Gastroesophageal sphincter (tissue), 4 donors: ENCODE measurements around the gene MEPE. TPM values are rescaled to one million over a fixed set of nuclear protein-coding genes. Genes with fewer than 3 reads are reported as not detected.
A peak's percentile ranks its signal among the peaks of the same experiment; 100 is the strongest.

Experiments
- ATAC-seq: fragments of 150-250 bp; one replicate; pipeline ENCODE4 v1.9.1; 2016; ENCODE audit warnings: mild to moderate bottlenecking, moderate library complexity
- H3K27ac ChIP-seq, 4 donors: fragments of 200-600 bp; sonication (generic) in 3 of 4; 1 replicate in 3 of 4; 2 replicates in 1 of 4; pipeline ENCODE4 v1.5.1; 2016 to 2019
- H3K27me3 ChIP-seq: fragments of 200-600 bp; sonication (generic); one replicate; pipeline ENCODE4 v1.5.1; 2019
- H3K36me3 ChIP-seq, 2 donors: fragments of 200-600 bp; sonication (generic); one replicate each; pipeline ENCODE4 v1.5.1; 2019; ENCODE audit warnings: control low read depth in 1 of 2
- H3K4me1 ChIP-seq, 3 donors: fragments of 200-600 bp; sonication (generic); 1 replicate in 2 of 3; 2 replicates in 1 of 3; pipeline ENCODE4 v1.5.1; 2016 to 2019; ENCODE audit warnings: control low read depth in 2 of 3
- H3K4me3 ChIP-seq, 2 donors: fragments of 200-600 bp; sonication (generic); one replicate each; pipeline ENCODE4 v1.5.1; 2019; ENCODE audit warnings: mild to moderate bottlenecking in 1 of 2, moderate library complexity in 1 of 2
- H3K9me3 ChIP-seq, 3 donors: fragments of 200-600 bp; sonication (generic); one replicate each; pipeline ENCODE4 v1.5.1; 2017 to 2019; ENCODE audit warnings: control low read depth in 2 of 3
- CTCF ChIP-seq, 4 experiments: fragments of 200-600 bp in 2 of 4; fragments of 450-650 bp in 2 of 4; sonication (generic) in 1 of 4; IDR thresholded peaks; one replicate each; pipeline ENCODE4 v1.5.1; 2017 to 2019; ENCODE audit warnings: antibody characterized with exemption in 4 of 4, mild to moderate bottlenecking in 2 of 4, moderate library complexity in 2 of 4
- EP300 ChIP-seq: sonication (generic); formaldehyde crosslinking; IDR thresholded peaks from one replicate; pipeline ENCODE4 v1.6.1; 2017; ENCODE audit warnings: antibody characterized with exemption, mild to moderate bottlenecking
- POLR2A ChIP-seq, 2 donors: fragments of 450-650 bp; IDR thresholded peaks; one replicate each; pipeline ENCODE4 v1.6.1; 2017; ENCODE audit warnings: antibody characterized with exemption in 2 of 2, mild to moderate bottlenecking in 2 of 2, moderate library complexity in 1 of 2
- POLR2AphosphoS5 ChIP-seq: sonication (generic); formaldehyde crosslinking; IDR thresholded peaks from one replicate; pipeline ENCODE4 v1.6.1; 2017; ENCODE audit warnings: antibody characterized with exemption
- WGBS, 2 donors: methylation state at CpG; one replicate each; pipeline ENCODE4 v1.1.5; 2018; ENCODE audit warnings: low coverage in 1 of 2; 5-methylcytosine and 5-hydroxymethylcytosine counted together
- total RNA-seq, 4 donors: library from RNA; depleted of rRNA; stranded (reverse); fragments of >200 nt; gene quantifications; one replicate each; pipeline ENCODE4 v1.1.0, GENCODE V29; 2016

Gene MEPE
- total RNA-seq, 4 donors from 2014 or later: not detected

GRCh38 chr4:87853108-87853507 lies 20.3 kb downstream of the MEPE start:
- TF ChIP-seq CTCF (IDR thresholded peaks at IDR 0.05) (peak; percentile 13 to 57 (median 44)), EP300 (no peak)
- H3K36me3 ChIP-seq: no peaks in the 10 kb centered on the region
- H3K27ac ChIP-seq: no peak overlapping the region
- no peaks in the 10 kb centered on the region for H3K9me3 ChIP-seq
- 0 to 1% methylated on average over 3 of the region's 3 CpGs for WGBS, 2 donors
- H3K4me1 ChIP-seq: peaks cover 0 to 15% (median 0%) of the 10 kb centered on the region in 3 donors
- H3K4me3 ChIP-seq: no peak overlapping the region
- no peaks in the 10 kb centered on the region for H3K27me3 ChIP-seq
- no peak for ATAC-seq

GRCh38 chr4:87853891-87854290 lies 21.1 kb downstream of the MEPE start:
- Histone ChIP-seq H3K27ac (no peak overlapping the region), H3K9me3 (no peaks in the 10 kb centered on the region), H3K27me3 (no peaks in the 10 kb centered on the region), H3K36me3 (no peaks in the 10 kb centered on the region), H3K4me1 (peaks cover 0 to 9% (median 0%) of the 10 kb centered on the region in 3 donors), H3K4me3 (no peak overlapping the region)
- TF ChIP-seq POLR2AphosphoS5: no peak
- no peak for TF ChIP-seq CTCF (IDR thresholded peaks at IDR 0.05)
- TF ChIP-seq POLR2A (IDR thresholded peaks at IDR 0.05): no peak
- no peak for TF ChIP-seq EP300
- ATAC-seq: no peak

- no peak overlapping the region for H3K4me3 ChIP-seq
- H3K4me1 ChIP-seq: no peaks in the 10 kb centered on the region
- H3K36me3 ChIP-seq: no peaks in the 10 kb centered on the region
- no peak for TF ChIP-seq EP300
- no peak for TF ChIP-seq POLR2AphosphoS5
- no peak for TF ChIP-seq CTCF (IDR thresholded peaks at IDR 0.05)
- no peak for TF ChIP-seq POLR2A (IDR thresholded peaks at IDR 0.05)
- no peaks in the 10 kb centered on the region for H3K27me3 ChIP-seq
- no peak overlapping the region for H3K27ac ChIP-seq
- no peaks in the 10 kb centered on the region for H3K9me3 ChIP-seq
- ATAC-seq: no peak
- WGBS, 2 donors: 48% methylated on average over 4 of the region's 8 CpGs; no CpG with 5 or more reads in 1 of the 2 donors
Observed at GRCh38 chr4:87855559-87855958, 22.8 kb downstream of the MEPE start.

GRCh38 chr4:87856816-87857215 lies 24.0 kb downstream of the MEPE start:
- H3K4me3 ChIP-seq: no peak overlapping the region
- H3K4me1 ChIP-seq: no peaks in the 10 kb centered on the region
- no peaks in the 10 kb centered on the region for H3K9me3 ChIP-seq
- no peak for ATAC-seq
- WGBS, 2 donors: 78% methylated on average over 1 of the region's 1 CpG; no CpG with 5 or more reads in 1 of the 2 donors
- H3K27me3 ChIP-seq: no peaks in the 10 kb centered on the region
- H3K27ac ChIP-seq: no peak overlapping the region
- TF ChIP-seq POLR2AphosphoS5: no peak
- no peak for TF ChIP-seq CTCF (IDR thresholded peaks at IDR 0.05)
- TF ChIP-seq POLR2A (IDR thresholded peaks at IDR 0.05): no peak
- no peak for TF ChIP-seq EP300
- H3K36me3 ChIP-seq: no peaks in the 10 kb centered on the region

GRCh38 chr4:87857789-87858188 lies 25.0 kb downstream of the MEPE start:
- TF ChIP-seq EP300 (no peak), POLR2A (IDR thresholded peaks at IDR 0.05) (no peak), CTCF (IDR thresholded peaks at IDR 0.05) (no peak), POLR2AphosphoS5 (no peak)
- H3K27ac ChIP-seq: no peak overlapping the region
- H3K27me3 ChIP-seq: no peaks in the 10 kb centered on the region
- 44 to 73% methylated on average over 4 to 5 of the region's 5 CpGs for WGBS, 2 donors
- H3K9me3 ChIP-seq: no peaks in the 10 kb centered on the region
- H3K36me3 ChIP-seq: no peaks in the 10 kb centered on the region
- no peaks in the 10 kb centered on the region for H3K4me1 ChIP-seq
- no peak for ATAC-seq
- H3K4me3 ChIP-seq: no peak overlapping the region
